GM12878 (cell line): ENCODE measurements around the gene PRICKLE4. TPM values are rescaled to one million over a fixed set of nuclear protein-coding genes. Genes with fewer than 3 reads are reported as not detected.

Source experiments
- ATAC-seq: fragments of 200-7000 bp; cut with Tn5 transposase; 3 replicates; pipeline ENCODE4 v1.9.1; 2020; ENCODE audit warnings: mild to moderate bottlenecking, moderate library complexity
- BruUV-seq: library from RNA; stranded (reverse); fragments of 400-500 nt; replicated peaks from 2 replicates; lab custom pipeline; 2021; lab: Mats Ljungman, UMichigan
- CTCF ChIA-PET: fragments of 300-600 bp; sonication (Branson Sonifier 250); formaldehyde crosslinking; extraction: SDS; loops from one replicate; lab custom pipeline; 2021; ENCODE audit warnings: inconsistent platforms; lab: Yijun Ruan, JAX
- POLR2A ChIA-PET: fragments of 350-600 bp; formaldehyde crosslinking; extraction: SDS; loops from one replicate; lab custom pipeline; 2021; ENCODE audit warnings: inconsistent platforms; lab: Charles Lee
- RAD21 ChIA-PET: fragments of 300-600 bp; sonication (Branson Sonifier 250); formaldehyde crosslinking; loops from one replicate; lab custom pipeline; 2023; ENCODE audit warnings: antibody characterized with exemption; ENCODE audit not compliant: unreplicated experiment; lab: Charles Lee
- SMC1A ChIA-PET: fragments of 300-600 bp; sonication (Branson Sonifier 250); formaldehyde crosslinking; loops from one replicate; lab custom pipeline; 2023; ENCODE audit not compliant: unreplicated experiment, uncharacterized antibody; lab: Charles Lee
- DNase-seq: peaks from one replicate; pipeline ENCODE4 v3.0.0-alpha.2; 2011; ENCODE audit warnings: low read depth, low spot score
- FAIRE-seq: peaks from 3 replicates; lab custom pipeline; 2011; peaks lifted over from hg19 to GRCh38; lab: Jason Lieb, UNC
- H2AFZ ChIP-seq: 2 replicates; pipeline ENCODE4 v1.6.0; 2011; ENCODE audit warnings: low read depth, low read length, control low read depth; ENCODE audit not compliant: control insufficient read depth
- H3K27ac ChIP-seq: 2 replicates; pipeline ENCODE4 v1.5.1; 2011; ENCODE audit warnings: control low read depth; ENCODE audit not compliant: control insufficient read depth, insufficient read depth
- H3K27me3 ChIP-seq, 2 experiments: replicated peaks in 1 of 2; 2 replicates each; pipeline versions ENCODE4 v1.6.0 to v1.6.1; 2011; ENCODE audit warnings: low read length in 1 of 2; ENCODE audit not compliant: control insufficient read depth in 2 of 2, insufficient read depth in 2 of 2
- H3K36me3 ChIP-seq, 2 experiments: 2 replicates each; pipeline ENCODE4 v1.5.1; 2011; ENCODE audit warnings: low read length in 1 of 2; ENCODE audit not compliant: control insufficient read depth in 2 of 2, insufficient read depth in 2 of 2
- H3K4me1 ChIP-seq: 2 replicates; pipeline ENCODE4 v1.6.1; 2011; ENCODE audit warnings: mild to moderate bottlenecking, low read length, moderate library complexity, mixed read lengths; ENCODE audit not compliant: control insufficient read depth, insufficient read depth
- H3K4me2 ChIP-seq: 2 replicates; pipeline ENCODE4 v1.6.0; 2011; ENCODE audit warnings: control low read depth; ENCODE audit not compliant: control insufficient read depth, insufficient read depth
- H3K4me3 ChIP-seq: fragments of 200-600 bp; sonication (generic); 2 replicates; pipeline ENCODE4 v1.5.1; 2016
- H3K79me2 ChIP-seq: 2 replicates; pipeline ENCODE4 v1.6.0; 2011; ENCODE audit warnings: low read length; ENCODE audit not compliant: control insufficient read depth, insufficient read depth
- H3K9ac ChIP-seq: 2 replicates; pipeline ENCODE4 v1.8.0; 2011; ENCODE audit warnings: low read length, control low read depth, mixed read lengths; ENCODE audit not compliant: control insufficient read depth, insufficient read depth
- H3K9me3 ChIP-seq: replicated peaks from 3 replicates; pipeline ENCODE4 v1.5.1; 2011; ENCODE audit warnings: mild to moderate bottlenecking, low read length; ENCODE audit not compliant: control insufficient read depth, insufficient read depth
- H4K20me1 ChIP-seq: 2 replicates; pipeline ENCODE4 v1.6.0; 2011; ENCODE audit not compliant: control insufficient read depth, insufficient read depth
- BCL11A ChIP-seq: IDR thresholded peaks from 2 replicates; pipeline ENCODE4 v1.6.1; 2011; ENCODE audit warnings: low read depth, low read length
- CHD1 ChIP-seq: IDR thresholded peaks from 2 replicates; pipeline ENCODE4 v1.6.1; 2012; ENCODE audit warnings: low read depth, low read length, improper control_type of control experiment
- EGR1 ChIP-seq, 2 experiments: IDR thresholded peaks; 1 replicate in 1 of 2; 2 replicates in 1 of 2; pipeline ENCODE4 v1.6.1; 2011 to 2012; ENCODE audit warnings: low read depth in 2 of 2, low read length in 2 of 2, borderline replicate concordance in 1 of 2, mild to moderate bottlenecking in 1 of 2, moderate library complexity in 1 of 2
- ESRRA ChIP-seq: IDR thresholded peaks from 2 replicates; pipeline ENCODE4 v1.6.1; 2012; ENCODE audit warnings: mild to moderate bottlenecking, low read length, improper control_type of control experiment
- IRF3 ChIP-seq: fragments of 450-650 bp; IDR thresholded peaks from 2 replicates; pipeline ENCODE4 v1.6.1; 2014; ENCODE audit warnings: mild to moderate bottlenecking
- LARP7 ChIP-seq: fragments of 450-650 bp; IDR thresholded peaks from 2 replicates; pipeline ENCODE4 v1.6.1; 2017; ENCODE audit warnings: mild to moderate bottlenecking
- NFYA ChIP-seq: IDR thresholded peaks from 2 replicates; pipeline ENCODE4 v1.6.1; 2011; ENCODE audit warnings: low read depth, mild to moderate bottlenecking, low read length, improper control_type of control experiment, borderline replicate concordance
- NKRF ChIP-seq: fragments of 450-650 bp; conservative IDR thresholded peaks from 2 replicates; pipeline ENCODE4 v1.6.1; 2017; ENCODE audit warnings: mild to moderate bottlenecking, moderate library complexity
- NR2C1 ChIP-seq: fragments of 450-650 bp; IDR thresholded peaks from 2 replicates; pipeline ENCODE4 v1.6.1; 2017; ENCODE audit warnings: antibody characterized with exemption, mild to moderate bottlenecking, moderate library complexity
- POLR2A ChIP-seq: IDR thresholded peaks from 2 replicates; pipeline ENCODE4 v1.6.1; 2011; ENCODE audit warnings: low read depth, mild to moderate bottlenecking, low read length
- TARDBP ChIP-seq: IDR thresholded peaks from 2 replicates; pipeline ENCODE4 v1.6.1; 2016; ENCODE audit warnings: borderline replicate concordance
- ZNF592 ChIP-seq: fragments of 450-650 bp; IDR thresholded peaks from 2 replicates; pipeline ENCODE4 v1.6.1; 2017; ENCODE audit warnings: mild to moderate bottlenecking, moderate library complexity
- WGBS: methylation state at CpG from one replicate; pipeline ENCODE4 v1.1.6; 2016; ENCODE audit warnings: low lambda C conversion rate; ENCODE audit not compliant: insufficient replicate concordance, insufficient coverage; ENCODE audit errors: missing lambda C conversion rate; 5-methylcytosine and 5-hydroxymethylcytosine counted together
- in situ Hi-C: fragments of 300-500 bp; cut with MboI; formaldehyde crosslinking; loops from 9 replicates; pipeline ENCODE4 v1.14.3; 2018; ENCODE audit warnings: mixed read lengths
- intact Hi-C: fragments of 100-400 bp; cut with micrococcal nuclease; formaldehyde crosslinking; loops from one replicate; pipeline ENCODE4 v1.14.2; 2022; ENCODE audit not compliant: unreplicated experiment
- polyA plus RNA-seq, 11 experiments: library from polyadenylated mRNA; depleted of rRNA in 4 of 11; unstranded in 6 of 11; stranded (reverse) in 5 of 11; fragments of >200 nt; fragmentation: Nextera tagmentation in 4 of 11; fragmentation: Illumina TruSeq in 1 of 11; extraction: Ambion mirVana in 4 of 11; extraction: Trizol in 1 of 11; gene quantifications; 1 replicate in 1 of 11; 2 replicates in 10 of 11; pipeline versions ENCODE4 v1.2.1 to v1.2.3, GENCODE V29; 2011 to 2016; ENCODE audit warnings: inconsistent platforms in 2 of 11, missing spikeins in 2 of 11, low read depth in 1 of 11
- total RNA-seq, 4 experiments: library from RNA; depleted of rRNA in 3 of 4; stranded (reverse); fragments of >200 nt in 3 of 4; fragmentation: Illumina TruSeq in 1 of 4; extraction: Trizol in 1 of 4; gene quantifications; 2 replicates each; pipeline versions ENCODE4 v1.2.1 to v1.2.3, GENCODE V29; 2013 to 2021

PRICKLE4 gene
- total and polyA plus RNA-seq, 10 of the 15 experiments (the other 5 are each of a cell fraction or from before 2014, with no cell fraction given): 0.33 to 0.85 (median 0.35) TPM; not detected in 7

DNA sequence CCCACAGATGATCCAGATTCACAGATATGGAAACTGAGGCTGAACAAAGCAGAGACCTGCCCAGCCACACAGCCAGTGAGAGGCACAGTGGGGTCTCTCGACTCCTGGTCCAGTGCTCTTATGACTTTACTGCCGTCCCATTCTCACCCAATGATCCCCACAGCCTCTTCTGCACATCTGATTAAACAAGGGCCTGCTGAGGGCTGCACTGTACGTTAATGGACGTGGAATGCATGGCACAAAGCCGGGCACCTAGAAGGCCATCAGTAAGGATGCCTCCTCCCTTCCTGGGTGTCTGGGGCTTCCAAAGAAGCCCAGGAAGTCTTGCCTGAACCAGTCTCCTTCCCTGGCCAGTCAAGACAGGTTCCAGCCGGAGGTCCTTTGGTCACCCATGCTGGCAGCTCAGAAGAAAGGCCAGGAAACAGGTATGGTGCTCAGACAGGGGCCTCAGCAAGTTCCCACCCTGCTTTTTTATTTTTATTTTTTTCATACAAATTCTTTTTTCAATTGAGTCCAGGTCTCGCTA lies 49.0 kb upstream of the PRICKLE4 start:
- 0% methylated on average over 7 of the region's 7 CpGs for WGBS
- Histone ChIP-seq H3K36me3 (peaks cover 2 to 5% of the 10 kb centered on the region in 2 experiments; a peak in 1 of 4 replicates), H3K9ac (peak overlapping the region; percentile 93), H2AFZ (no peak overlapping the region), H3K4me1 (peaks cover 33% of the 10 kb centered on the region), H4K20me1 (no peaks in the 10 kb centered on the region), H3K27ac (peak overlapping the region; percentile 98), H3K27me3 (no peaks in the 10 kb centered on the region), H3K79me2 (peaks cover 80% of the 10 kb centered on the region), H3K4me2 (peak overlapping the region; percentile 99), H3K9me3 (no peaks in the 10 kb centered on the region), H3K4me3 (peak overlapping the region; percentile 92)
- ChIA-PET RAD21 (interaction anchor here (0.8 to 8.5 kb wide), 3 partner anchors 13 to 48 kb away, joined by 3 to 300 read pairs (median 180); partner anchors contain the start of gene FRS3), CTCF (interaction anchor here (1.2 to 6.2 kb wide), 6 partner anchors 10 to 55 kb away, joined by 3 to 84 read pairs (median 14); no protein-coding TSS in a partner anchor), POLR2A (interaction anchor here (0.6 to 9.6 kb wide), 3 partner anchors 13 to 201 kb away, joined by 9 to 293 read pairs (median 180); no protein-coding TSS in a partner anchor), SMC1A (interaction anchor here (3.6 to 8.5 kb wide), 4 partner anchors 10 to 25 kb away, joined by 22 to 168 read pairs (median 94); no protein-coding TSS in a partner anchor)
- DNase-seq: no peak
- no peak for FAIRE-seq
- in situ Hi-C loops (no loop called here), intact Hi-C loops (loop anchor here (5.0 to 10.0 kb wide), 3 partner anchors 34 to 657 kb away; partner anchors contain the start of genes FOXP4, NFYA and OARD1)
- BruUV-seq: no TSS peak
- no peak for TF ChIP-seq ESRRA
- no peak for TF ChIP-seq BCL11A
- TF ChIP-seq IRF3: no peak
- TF ChIP-seq ZNF592: no peak
- no peak for TF ChIP-seq EGR1 (IDR thresholded peaks at IDR 0.05; ENCODE audit: borderline replicate concordance in 1 of 2, low read depth in 2 of 2, low read length in 2 of 2)
- no peak; the same call in 1 of the 2 replicates for TF ChIP-seq CHD1
- peak; percentile 11; the same call in 1 of the 2 replicates for TF ChIP-seq POLR2A
- TF ChIP-seq NFYA: no peak
- TF ChIP-seq LARP7: 0 out of 2 replicates have a peak, but pooled peaks have one; percentile 14
- TF ChIP-seq TARDBP: no peak
- TF ChIP-seq NR2C1: no peak
- TF ChIP-seq NKRF: no peak
- ATAC-seq: no peak
